ENCODE results near the gene IYD.

Gene IYD

GRCh38 chr6:150377211-150377781 is 8.5 kb downstream of the IYD start:
- no peak for DNase-seq (ENCODE audit: low read depth)
- TF ChIP-seq CTCF (IDR thresholded peaks at IDR 0.05; ENCODE audit: insufficient read depth, low read depth, low read length, missing control alignments), result no peak
- H3K4me3 ChIP-seq (ENCODE audit: low read depth, low read length), result no peak overlapping the region

GRCh38 chr6:150380256-150380655 is 11.4 kb downstream of the IYD start:
- DNase-seq (ENCODE audit: low read depth), result no peak
- TF ChIP-seq CTCF (IDR thresholded peaks at IDR 0.05; ENCODE audit: insufficient read depth, low read depth, low read length, missing control alignments), result no peak
- H3K4me3 ChIP-seq (ENCODE audit: low read depth, low read length), result no peak overlapping the region

- TF ChIP-seq CTCF (IDR thresholded peaks at IDR 0.05; ENCODE audit: insufficient read depth, low read depth, low read length, missing control alignments), result no peak
- no peak overlapping the region for H3K4me3 ChIP-seq (ENCODE audit: low read depth, low read length)
- DNase-seq (ENCODE audit: low read depth), result no peak
Observed at GRCh38 chr6:150382171-150382570, 13.4 kb downstream of the IYD start.

GRCh38 chr6:150391414-150391813 is 22.6 kb downstream of the IYD start:
- H3K4me3 ChIP-seq (ENCODE audit: low read depth, low read length), result no peak overlapping the region
- TF ChIP-seq CTCF (IDR thresholded peaks at IDR 0.05; ENCODE audit: insufficient read depth, low read depth, low read length, missing control alignments), result no peak
- no peak for DNase-seq (ENCODE audit: low read depth)

- H3K4me3 ChIP-seq (ENCODE audit: low read depth, low read length), result no peak overlapping the region
- DNase-seq (ENCODE audit: low read depth), result no peak
- no peak for TF ChIP-seq CTCF (IDR thresholded peaks at IDR 0.05; ENCODE audit: insufficient read depth, low read depth, low read length, missing control alignments)
Observed at GRCh38 chr6:150391890-150392289, 23.1 kb downstream of the IYD start.

- no peak for DNase-seq (ENCODE audit: low read depth)
- no peak for TF ChIP-seq CTCF (IDR thresholded peaks at IDR 0.05; ENCODE audit: insufficient read depth, low read depth, low read length, missing control alignments)
- H3K4me3 ChIP-seq (ENCODE audit: low read depth, low read length), result no peak overlapping the region
Observed at GRCh38 chr6:150392452-150393220, 23.8 kb downstream of the IYD start.
